NK-92 (cell line): Measurements from ENCODE around the gene ALDH18A1.
"Not testable (repeated sequence)": the region's sequence is repeated elsewhere in the genome, so short reads cannot be mapped to it uniquely, and the experiment has no call there.

ENCODE experiments used
- DNase-seq: peaks from one replicate; lab custom pipeline; 2025; ENCODE audit not compliant: unreplicated experiment; lab: John Stamatoyannopoulos, UW

ALDH18A1 gene

GRCh38 chr10:95650232-95650631 is 6.3 kb downstream of the ALDH18A1 start:
- DNase-seq, result no peak

- DNase-seq, result no peak
These were observed 8.4 kb downstream of the ALDH18A1 start for GRCh38 chr10:95648138-95648537.

- no peak for DNase-seq
These were observed 10.4 kb downstream of the ALDH18A1 start for GRCh38 chr10:95646160-95646559.

GRCh38 chr10:95644901-95645300 is 11.6 kb downstream of the ALDH18A1 start:
- no peak for DNase-seq

- DNase-seq, result no peak
These were observed 15.6 kb downstream of the ALDH18A1 start for GRCh38 chr10:95640891-95641315.

GRCh38 chr10:95637911-95638310 is 18.6 kb downstream of the ALDH18A1 start:
- DNase-seq, result no peak

GRCh38 chr10:95637140-95637539 is 19.4 kb downstream of the ALDH18A1 start:
- no peak for DNase-seq

GRCh38 chr10:95635319-95635733 is 21.2 kb downstream of the ALDH18A1 start:
- no peak for DNase-seq

GRCh38 chr10:95628786-95629185 is 27.7 kb downstream of the ALDH18A1 start:
- no peak for DNase-seq

- no peak for DNase-seq
These were observed 30.0 kb downstream of the ALDH18A1 start for GRCh38 chr10:95626500-95626899.

GRCh38 chr10:95620415-95620814 is 36.1 kb downstream of the ALDH18A1 start:
- DNase-seq, result not testable (repeated sequence)

- no peak for DNase-seq
These were observed 38.4 kb downstream of the ALDH18A1 start for GRCh38 chr10:95618101-95618500.

GRCh38 chr10:95616446-95616845 is 40.1 kb downstream of the ALDH18A1 start:
- no peak for DNase-seq

GRCh38 chr10:95613330-95613729 is 43.2 kb downstream of the ALDH18A1 start:
- DNase-seq, result no peak

- DNase-seq, result no peak
These were observed 45.8 kb downstream of the ALDH18A1 start for GRCh38 chr10:95610727-95611126.

- DNase-seq, result no peak
These were observed 49.6 kb downstream of the ALDH18A1 start for GRCh38 chr10:95606922-95607321.

GRCh38 chr10:95605163-95605562 is 51.3 kb downstream of the ALDH18A1 start:
- no peak for DNase-seq

GRCh38 chr10:95604630-95605029 is 51.9 kb downstream of the ALDH18A1 start:
- DNase-seq, result no peak

- DNase-seq, result no peak
These were observed 54.1 kb downstream of the ALDH18A1 start for GRCh38 chr10:95602382-95602781.

- DNase-seq, result no peak
These were observed 55.3 kb downstream of the ALDH18A1 start for GRCh38 chr10:95601116-95601719.

GRCh38 chr10:95600158-95600557 is 56.4 kb downstream of the ALDH18A1 start:
- no peak for DNase-seq

GRCh38 chr10:95597788-95598187 is 58.7 kb downstream of the ALDH18A1 start:
- no peak for DNase-seq

- no peak for DNase-seq
These were observed 68.5 kb downstream of the ALDH18A1 start for GRCh38 chr10:95588025-95588424.
